GM12875 (cell line): ENCODE results near the gene RAD54L.
"Not testable (repeated sequence)": the region's sequence is repeated elsewhere in the genome, so short reads cannot be mapped to it uniquely, and the experiment has no call there.

Source experiments
- H3K4me3 ChIP-seq: one replicate; pipeline ENCODE4 v1.5.1; 2011; ENCODE audit warnings: low read depth, low read length, control low read depth
- TF ChIP-seq, protein P1 (sequence below): IDR thresholded peaks from 2 replicates; pipeline ENCODE4 v1.5.1; 2011; ENCODE audit warnings: low read depth, mild to moderate bottlenecking, control low read depth, inconsistent platforms, low read length, moderate library complexity, borderline replicate concordance; ENCODE audit not compliant: insufficient read depth

The RAD54L gene

DNA sequence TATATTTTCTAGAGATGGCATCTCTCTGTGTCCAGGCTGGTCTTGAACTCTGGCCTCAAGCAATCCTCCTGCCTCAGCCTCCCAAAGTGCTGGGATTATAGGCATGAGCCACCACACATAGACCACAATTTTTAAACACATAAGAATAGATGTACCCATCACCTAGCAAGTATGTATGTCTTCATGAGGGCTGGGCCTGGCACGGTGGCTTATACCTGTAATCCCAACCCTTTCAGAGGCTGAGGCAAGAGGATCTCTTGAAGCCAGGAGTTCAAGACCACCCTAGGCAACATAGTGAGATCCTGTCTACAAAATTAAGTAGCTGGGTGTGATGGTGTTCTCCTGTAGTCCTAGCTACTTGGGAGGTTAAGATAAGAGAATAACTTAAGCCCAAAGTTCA is 69.8 kb downstream of the RAD54L start:
- TF ChIP-seq, protein P1, sequence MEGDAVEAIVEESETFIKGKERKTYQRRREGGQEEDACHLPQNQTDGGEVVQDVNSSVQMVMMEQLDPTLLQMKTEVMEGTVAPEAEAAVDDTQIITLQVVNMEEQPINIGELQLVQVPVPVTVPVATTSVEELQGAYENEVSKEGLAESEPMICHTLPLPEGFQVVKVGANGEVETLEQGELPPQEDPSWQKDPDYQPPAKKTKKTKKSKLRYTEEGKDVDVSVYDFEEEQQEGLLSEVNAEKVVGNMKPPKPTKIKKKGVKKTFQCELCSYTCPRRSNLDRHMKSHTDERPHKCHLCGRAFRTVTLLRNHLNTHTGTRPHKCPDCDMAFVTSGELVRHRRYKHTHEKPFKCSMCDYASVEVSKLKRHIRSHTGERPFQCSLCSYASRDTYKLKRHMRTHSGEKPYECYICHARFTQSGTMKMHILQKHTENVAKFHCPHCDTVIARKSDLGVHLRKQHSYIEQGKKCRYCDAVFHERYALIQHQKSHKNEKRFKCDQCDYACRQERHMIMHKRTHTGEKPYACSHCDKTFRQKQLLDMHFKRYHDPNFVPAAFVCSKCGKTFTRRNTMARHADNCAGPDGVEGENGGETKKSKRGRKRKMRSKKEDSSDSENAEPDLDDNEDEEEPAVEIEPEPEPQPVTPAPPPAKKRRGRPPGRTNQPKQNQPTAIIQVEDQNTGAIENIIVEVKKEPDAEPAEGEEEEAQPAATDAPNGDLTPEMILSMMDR = no peak
- no peak overlapping the region for H3K4me3 ChIP-seq

- H3K4me3 ChIP-seq = not testable (repeated sequence)
Measured at GRCh38 chr1:46319301-46319700, 71.7 kb downstream of the RAD54L start.

DNA sequence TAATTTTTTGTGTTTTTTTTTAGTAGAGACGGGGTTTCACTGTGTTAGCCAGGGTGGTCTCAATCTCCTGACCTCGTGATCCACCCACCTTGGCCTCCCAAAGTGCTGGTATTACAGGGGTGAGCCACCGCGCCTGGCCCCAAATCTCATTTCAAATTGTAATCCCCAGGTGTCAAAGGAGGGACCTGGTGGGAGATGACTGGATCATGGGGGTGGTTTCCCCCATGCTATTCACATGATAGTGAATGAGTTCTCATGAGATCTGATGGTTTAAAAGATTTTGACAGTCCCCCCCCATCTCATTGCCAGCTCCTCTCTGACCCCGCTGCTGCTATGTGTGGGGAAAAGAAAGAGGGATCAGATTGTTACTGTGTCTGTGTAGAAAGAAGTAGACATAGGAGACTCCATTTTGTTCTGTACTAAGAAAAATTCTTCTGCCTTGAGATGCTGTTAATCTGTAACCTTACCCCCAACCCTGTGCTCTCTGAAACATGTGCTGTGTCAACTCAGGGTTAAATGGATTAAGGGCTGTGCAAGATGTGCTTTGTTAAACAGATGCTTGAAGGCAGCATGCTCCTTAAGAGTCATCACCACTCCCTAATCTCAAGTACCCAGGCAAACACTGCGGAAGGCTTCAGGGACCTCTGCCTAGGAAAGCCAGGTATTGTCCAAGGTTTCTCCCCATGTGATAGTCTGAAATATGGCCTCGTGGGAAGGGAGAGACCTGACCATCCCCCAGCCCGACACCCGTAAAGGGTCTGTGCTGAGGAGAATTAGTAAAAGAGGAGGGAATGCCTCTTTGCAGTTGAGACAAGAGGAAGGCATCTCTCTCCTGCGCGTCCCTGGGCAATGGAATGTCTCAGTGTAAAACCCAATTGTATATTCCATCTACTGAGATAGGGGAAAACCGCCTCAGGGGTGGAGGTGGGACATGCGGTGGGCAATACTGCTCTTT is 72.7 kb downstream of the RAD54L start:
- not testable (repeated sequence) for H3K4me3 ChIP-seq

DNA sequence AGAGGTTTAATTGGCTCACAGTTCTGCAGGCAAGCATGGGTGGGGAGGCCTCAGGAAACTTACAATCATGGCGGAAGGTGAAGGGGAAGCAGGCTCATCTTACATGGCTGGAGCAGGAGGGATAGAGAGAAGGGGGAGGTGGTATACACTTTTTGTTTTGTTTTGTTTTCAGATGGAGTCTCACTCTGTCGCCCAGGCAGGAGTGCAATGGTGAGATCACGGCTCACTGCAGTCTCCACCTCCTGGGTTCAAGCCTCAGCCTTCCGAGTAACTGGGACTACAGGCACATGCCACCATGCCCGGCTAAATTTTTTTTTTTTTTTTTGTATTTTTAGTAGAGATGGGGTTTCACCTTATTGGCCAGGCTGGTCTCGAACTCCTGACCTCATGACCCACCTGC is 74.6 kb downstream of the RAD54L start:
- H3K4me3 ChIP-seq = not testable (repeated sequence)

DNA sequence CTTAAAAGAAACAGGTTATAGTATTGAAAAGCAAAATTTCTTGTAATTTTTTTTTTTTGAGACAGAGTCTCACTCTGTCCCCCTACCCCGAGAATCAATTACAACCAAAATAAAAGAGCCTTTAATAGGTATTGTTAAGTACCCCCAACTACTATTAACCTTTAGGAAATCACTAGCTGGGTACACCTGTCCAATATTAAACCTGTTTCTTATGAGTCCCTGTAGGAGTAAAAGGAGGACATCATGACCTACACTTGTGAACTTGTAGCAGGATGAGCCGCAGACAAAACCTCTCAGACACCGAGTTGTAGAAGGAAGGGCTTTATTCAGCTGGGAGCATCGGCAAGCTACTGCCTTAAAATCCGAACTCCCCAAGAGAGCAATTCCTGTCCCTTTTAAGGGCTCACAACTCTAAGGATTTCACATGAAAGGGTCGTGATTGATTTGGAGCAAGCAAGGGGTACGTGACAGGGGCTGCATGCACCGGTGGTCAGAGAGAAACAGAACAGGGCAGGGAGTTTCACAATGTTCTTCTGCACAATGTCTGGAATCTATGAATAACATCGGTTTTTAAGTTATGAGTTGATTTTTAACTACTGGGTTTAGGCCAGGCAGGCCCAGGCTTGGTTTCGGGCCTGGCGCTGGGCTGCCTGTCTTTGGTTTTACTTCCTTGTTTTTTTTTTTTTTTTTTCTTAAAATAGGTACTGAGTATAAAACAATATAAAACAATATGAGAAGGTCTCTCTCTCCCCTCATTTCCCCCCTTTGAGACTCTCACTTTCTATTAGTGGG is 77.9 kb downstream of the RAD54L start:
- H3K4me3 ChIP-seq = not testable (repeated sequence)
